Cardiac septum (tissue), 1 donor: ENCODE data around the gene NAA40. TPM values are rescaled to one million over a fixed set of nuclear protein-coding genes. Genes with fewer than 3 reads are reported as not detected.

ENCODE experiments used
- DNase-seq: peaks from one replicate; pipeline ENCODE4 v3.0.0-alpha.2; 2020; ENCODE audit warnings: low spot score
- intact Hi-C: fragments of 100-400 bp; cut with DNase I; formaldehyde crosslinking; loops from one replicate; pipeline ENCODE4 v1.14.0; 2022
- total RNA-seq: library from RNA; stranded (reverse); fragmentation: NEBNext Ultra II Directional; extraction: Animal tissue kit (Norgen Biotek cat#: 25700); gene quantifications from one replicate; pipeline ENCODE4 v1.2.1, GENCODE V29; 2021
- donor health status: DM: no; HTN: no; CAD: no.

The NAA40 gene
- total RNA-seq, 1 donor from 2014 or later, result 19.2 TPM

DNA sequence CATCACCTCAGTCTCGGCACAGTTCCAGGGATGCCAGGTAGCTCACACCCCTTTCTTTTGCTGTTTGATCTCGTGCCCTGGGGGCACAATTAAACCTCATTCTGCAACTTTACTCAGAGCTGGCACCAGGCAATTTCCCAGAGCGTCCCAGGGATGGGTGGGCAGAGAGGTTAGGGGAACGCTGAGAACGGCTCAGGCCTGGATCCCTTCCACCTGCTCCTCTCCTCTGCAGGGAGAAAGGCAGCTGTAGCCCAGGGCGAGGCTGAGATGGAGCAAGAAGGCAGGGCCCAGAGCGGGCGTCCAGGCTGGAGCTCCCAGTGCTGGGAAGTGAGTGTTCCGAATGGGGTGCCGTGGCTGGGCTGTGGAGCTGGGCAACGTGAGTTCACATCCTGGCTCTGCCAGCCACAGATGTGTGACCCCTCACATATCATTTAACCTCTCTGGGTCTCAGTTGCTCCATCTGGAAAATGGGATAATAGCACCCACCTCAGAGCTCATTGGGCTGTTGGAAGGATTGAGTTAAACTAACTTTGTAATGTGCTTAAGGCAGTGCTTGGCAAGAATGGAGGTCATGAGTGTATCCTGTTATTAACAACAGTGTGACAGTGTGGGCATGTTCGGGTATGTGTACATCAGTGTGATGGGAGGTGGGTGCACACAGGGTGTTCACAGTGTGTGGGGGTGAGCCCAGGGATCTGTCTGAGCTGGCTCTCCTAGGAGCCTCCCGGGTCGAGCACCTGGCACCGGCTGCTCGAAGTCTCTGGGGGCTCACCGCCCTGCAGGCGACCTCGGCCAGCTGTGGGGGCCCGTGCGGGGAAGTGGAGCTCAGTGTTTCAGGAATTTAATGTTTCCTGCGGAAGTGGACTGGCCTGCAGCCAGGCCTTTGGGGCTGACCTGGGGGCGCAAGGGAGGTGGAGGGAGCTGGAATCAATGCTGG is 63.0 kb downstream of the NAA40 start:
- no peak for DNase-seq
- intact Hi-C loops, result no loop called here

DNA sequence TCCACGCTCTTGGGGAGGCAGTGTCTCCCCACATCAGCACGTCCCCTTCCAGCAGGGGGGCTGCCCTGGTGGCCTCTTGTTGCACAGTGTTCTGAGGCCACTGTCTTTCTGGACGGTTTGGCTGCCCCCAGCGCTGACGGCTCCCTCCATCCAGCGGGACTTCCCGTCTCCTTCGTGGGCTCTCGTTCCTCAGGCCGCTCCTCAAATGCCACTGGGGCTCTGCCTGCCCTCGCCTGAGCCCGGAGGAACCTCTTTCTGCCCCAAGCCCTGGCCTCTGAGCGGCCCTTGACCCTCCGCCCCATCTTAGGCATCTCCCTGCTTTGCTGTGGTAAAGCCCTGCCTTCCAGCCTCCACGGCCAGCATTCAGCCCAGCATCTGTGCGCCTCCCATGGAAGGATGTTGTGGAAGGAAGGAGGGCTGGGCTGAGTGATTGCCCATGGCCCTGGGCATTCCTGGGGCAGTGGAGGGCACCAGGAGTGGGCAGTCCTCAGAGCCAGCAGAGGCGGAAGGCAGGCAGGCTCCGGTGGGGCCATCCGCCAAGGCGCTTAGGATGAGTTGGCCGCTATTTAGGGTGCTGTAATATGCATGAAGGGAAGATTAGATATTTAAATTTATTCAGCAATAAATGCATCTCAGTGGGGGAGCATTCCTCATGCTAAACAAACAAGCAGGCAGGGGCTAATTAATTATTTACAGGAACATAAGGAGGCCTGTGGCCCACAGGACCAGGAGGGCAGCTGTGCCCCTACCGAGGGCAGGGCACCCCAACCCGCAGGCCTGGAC is 65.2 kb downstream of the NAA40 start:
- intact Hi-C loops, result no loop called here
- no peak for DNase-seq

DNA sequence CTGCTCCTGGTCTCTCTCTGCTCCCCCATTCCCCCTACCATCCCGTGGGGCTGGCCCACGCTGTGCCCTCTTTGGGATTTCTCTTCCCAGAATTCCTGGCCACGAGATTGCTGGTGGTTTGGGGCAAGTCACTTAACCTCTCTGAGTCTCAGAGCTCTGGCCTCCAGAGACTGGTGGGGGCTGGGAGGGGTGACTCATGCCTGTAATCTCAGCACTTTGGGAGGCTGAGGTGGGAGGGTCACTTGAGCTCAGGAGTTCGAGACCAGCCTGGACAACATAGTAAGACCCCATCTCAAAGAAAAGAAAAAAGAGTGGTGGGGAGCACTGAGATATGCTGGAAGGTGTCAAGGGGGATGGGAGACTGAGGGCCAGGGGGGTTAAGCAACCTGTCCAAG is 65.8 kb downstream of the NAA40 start:
- DNase-seq, result no peak
- intact Hi-C loops, result no loop called here

DNA sequence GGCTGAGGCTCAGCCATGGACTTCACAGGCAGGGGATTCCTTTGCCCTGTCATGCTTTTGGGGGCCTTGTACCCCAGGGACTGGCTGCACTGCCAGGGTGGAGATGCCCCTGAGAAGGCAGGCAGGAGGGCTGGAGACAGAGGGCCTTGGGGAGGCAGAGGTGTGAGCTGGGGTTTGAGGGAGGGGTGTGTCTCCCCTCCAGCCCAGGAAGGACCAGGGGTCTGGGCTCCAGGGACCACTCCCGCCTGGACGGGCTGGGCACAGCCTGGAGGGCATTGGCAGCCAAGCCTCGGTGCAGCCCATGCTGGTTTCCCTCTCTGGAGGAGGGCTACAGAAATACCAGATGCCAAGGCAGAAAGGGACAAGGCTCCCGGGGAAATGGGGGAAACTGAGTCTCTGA is 66.9 kb downstream of the NAA40 start:
- intact Hi-C loops, result no loop called here
- DNase-seq, result no peak

DNA sequence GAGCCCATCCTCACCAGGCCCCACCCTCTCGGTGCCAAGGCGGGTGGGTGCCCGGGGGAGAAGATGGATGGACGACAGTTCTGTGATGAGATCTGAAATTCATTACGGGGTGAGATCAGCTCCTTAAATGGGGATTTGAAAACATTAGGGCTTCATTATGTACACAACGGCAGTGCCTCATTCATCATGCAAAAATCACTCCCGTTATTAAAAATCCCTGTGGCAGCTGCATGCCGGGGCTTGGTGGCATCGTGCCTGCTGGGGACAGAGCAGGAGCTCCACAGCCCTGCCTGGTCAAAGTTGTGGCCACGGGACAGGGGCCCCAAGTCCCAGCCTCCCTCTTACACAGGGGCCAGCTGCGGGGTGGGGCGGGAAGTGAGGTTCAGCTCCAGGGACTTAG is 67.6 kb downstream of the NAA40 start:
- no peak for DNase-seq
- intact Hi-C loops, result no loop called here

Other genes starting within 250 kb of the NAA40 start
- gene ZFTA, start 170.2 kb upstream of the NAA40 start, total RNA-seq, result 14.3 TPM
- gene SPINDOC, start 125.5 kb upstream of the NAA40 start, total RNA-seq, result 14.0 TPM
- gene MARK2, start 99.9 kb upstream of the NAA40 start, total RNA-seq, result 32.4 TPM
- 4.8 TPM for gene RCOR2, start 21.8 kb upstream of the NAA40 start, total RNA-seq
- 877 TPM for gene COX8A, start 35.6 kb downstream of the NAA40 start, total RNA-seq
- 48.1 TPM for gene OTUB1, start 47.4 kb downstream of the NAA40 start, total RNA-seq
- gene FLRT1, start 96.9 kb downstream of the NAA40 start, total RNA-seq, result 1.2 TPM
- 86.2 TPM for gene MACROD1, start 227.1 kb downstream of the NAA40 start, total RNA-seq
- 86.0 TPM for gene STIP1, start 247.2 kb downstream of the NAA40 start, total RNA-seq